ENCODE measurements around the gene KCNQ1. TPM values are rescaled to one million over a fixed set of nuclear protein-coding genes. Genes with fewer than 3 reads are reported as not detected.

Gene KCNQ1, protein sequence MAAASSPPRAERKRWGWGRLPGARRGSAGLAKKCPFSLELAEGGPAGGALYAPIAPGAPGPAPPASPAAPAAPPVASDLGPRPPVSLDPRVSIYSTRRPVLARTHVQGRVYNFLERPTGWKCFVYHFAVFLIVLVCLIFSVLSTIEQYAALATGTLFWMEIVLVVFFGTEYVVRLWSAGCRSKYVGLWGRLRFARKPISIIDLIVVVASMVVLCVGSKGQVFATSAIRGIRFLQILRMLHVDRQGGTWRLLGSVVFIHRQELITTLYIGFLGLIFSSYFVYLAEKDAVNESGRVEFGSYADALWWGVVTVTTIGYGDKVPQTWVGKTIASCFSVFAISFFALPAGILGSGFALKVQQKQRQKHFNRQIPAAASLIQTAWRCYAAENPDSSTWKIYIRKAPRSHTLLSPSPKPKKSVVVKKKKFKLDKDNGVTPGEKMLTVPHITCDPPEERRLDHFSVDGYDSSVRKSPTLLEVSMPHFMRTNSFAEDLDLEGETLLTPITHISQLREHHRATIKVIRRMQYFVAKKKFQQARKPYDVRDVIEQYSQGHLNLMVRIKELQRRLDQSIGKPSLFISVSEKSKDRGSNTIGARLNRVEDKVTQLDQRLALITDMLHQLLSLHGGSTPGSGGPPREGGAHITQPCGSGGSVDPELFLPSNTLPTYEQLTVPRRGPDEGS
- total RNA-seq = 0.05 and 1.1 TPM in 2 replicates

DNA sequence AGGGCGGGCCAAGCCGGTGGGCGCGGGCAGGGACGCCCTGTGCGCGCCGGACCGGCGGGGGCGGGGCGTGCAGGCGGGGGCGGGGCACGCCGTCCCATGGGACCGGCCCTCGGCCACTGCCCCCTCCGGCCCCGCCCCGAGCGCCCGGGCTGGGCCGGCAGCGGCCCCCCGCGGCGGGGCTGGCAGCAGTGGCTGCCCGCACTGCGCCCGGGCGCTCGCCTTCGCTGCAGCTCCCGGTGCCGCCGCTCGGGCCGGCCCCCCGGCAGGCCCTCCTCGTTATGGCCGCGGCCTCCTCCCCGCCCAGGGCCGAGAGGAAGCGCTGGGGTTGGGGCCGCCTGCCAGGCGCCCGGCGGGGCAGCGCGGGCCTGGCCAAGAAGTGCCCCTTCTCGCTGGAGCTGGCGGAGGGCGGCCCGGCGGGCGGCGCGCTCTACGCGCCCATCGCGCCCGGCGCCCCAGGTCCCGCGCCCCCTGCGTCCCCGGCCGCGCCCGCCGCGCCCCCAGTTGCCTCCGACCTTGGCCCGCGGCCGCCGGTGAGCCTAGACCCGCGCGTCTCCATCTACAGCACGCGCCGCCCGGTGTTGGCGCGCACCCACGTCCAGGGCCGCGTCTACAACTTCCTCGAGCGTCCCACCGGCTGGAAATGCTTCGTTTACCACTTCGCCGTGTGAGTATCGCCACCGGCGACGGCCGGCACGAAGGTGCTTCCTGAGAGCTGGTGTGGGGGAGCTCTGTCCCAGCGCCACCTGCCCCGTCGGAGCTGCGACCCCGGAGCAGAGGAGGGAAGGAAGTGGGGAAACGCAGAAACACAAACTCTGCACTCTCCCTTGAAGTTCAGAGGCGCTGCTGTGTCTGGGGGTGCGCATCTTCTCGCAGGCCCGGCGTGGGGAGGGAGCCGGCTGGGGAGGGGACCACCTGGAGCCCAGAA is at the start of gene KCNQ1:
Gene KCNQ1, plus strand, starts transcription at position 188 of the 925 bp plus-strand sequence. Its CDS starts 91 bp downstream, at position 279.
- no peak for DNase-seq (ENCODE audit: extremely low read depth, low read depth, low spot score)

DNA sequence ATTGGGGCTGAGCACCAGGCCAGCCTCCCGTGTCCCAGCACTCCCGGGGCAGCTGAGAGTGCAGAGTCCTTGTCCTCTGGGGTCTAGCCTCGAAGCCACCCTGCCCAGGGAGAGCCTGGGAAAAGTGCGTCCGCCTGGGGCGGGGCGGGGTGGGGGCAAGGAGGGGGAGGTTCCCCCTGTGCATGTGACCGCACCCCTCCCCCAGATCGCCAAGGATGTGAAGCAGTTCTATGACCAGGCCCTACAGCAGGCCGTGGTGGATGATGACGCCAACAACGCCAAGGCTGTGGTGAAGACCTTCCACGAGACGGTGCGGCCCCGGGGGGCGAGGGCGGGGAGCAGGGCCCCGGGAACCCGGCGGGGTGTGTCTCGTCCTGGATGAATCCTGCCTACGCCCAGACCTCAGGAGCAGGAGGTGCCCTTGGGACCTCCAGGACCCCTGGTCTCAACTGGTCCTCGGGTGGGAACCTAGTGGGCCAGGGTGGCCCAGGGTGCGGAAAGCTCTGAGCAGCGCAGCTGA is 49.5 kb upstream of the KCNQ1 start:
- no peak for DNase-seq (ENCODE audit: extremely low read depth, low read depth, low spot score)

DNA sequence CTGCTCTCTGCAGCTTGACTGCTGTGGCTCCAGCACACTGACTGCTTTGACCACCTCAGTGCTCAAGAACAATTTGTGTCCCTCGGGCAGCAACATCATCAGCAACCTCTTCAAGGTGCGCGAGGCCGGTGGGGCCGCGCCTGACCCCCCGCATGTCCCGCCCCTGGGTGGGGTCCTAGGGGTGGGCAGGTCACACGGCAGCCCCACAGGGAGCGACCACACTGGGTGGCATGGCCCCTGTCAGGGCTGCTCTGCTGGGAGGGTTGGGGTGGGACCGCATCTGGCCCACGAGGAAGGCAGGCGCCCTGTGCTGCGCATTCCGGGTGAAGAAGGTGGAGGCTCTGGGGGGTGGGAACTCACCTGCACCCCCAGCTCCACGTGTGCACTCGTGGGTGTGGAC is 49.0 kb upstream of the KCNQ1 start:
- DNase-seq (ENCODE audit: extremely low read depth, low read depth, low spot score) = no peak

DNA sequence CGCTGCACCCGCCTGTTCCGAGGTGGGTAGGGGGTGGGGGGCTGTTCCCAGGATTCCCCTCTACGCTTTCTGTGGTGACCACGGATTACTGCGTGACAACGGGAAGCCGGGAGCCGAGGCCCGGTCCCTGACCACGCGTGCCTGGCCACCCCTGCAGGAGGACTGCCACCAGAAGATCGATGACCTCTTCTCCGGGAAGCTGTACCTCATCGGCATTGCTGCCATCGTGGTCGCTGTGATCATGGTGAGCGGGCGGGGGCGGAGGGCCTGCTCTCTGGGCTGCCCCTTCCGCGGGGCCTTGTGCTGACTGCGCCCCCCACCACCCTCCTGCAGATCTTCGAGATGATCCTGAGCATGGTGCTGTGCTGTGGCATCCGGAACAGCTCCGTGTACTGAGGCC is 48.3 kb upstream of the KCNQ1 start:
- DNase-seq (ENCODE audit: extremely low read depth, low read depth, low spot score) = no peak

DNA sequence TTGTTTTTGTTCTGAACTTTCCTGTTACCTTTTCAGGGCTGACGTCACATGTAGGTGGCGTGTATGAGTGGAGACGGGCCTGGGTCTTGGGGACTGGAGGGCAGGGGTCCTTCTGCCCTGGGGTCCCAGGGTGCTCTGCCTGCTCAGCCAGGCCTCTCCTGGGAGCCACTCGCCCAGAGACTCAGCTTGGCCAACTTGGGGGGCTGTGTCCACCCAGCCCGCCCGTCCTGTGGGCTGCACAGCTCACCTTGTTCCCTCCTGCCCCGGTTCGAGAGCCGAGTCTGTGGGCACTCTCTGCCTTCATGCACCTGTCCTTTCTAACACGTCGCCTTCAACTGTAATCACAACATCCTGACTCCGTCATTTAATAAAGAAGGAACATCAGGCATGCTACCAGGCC is 47.8 kb upstream of the KCNQ1 start:
- DNase-seq (ENCODE audit: extremely low read depth, low read depth, low spot score) = no peak

DNA sequence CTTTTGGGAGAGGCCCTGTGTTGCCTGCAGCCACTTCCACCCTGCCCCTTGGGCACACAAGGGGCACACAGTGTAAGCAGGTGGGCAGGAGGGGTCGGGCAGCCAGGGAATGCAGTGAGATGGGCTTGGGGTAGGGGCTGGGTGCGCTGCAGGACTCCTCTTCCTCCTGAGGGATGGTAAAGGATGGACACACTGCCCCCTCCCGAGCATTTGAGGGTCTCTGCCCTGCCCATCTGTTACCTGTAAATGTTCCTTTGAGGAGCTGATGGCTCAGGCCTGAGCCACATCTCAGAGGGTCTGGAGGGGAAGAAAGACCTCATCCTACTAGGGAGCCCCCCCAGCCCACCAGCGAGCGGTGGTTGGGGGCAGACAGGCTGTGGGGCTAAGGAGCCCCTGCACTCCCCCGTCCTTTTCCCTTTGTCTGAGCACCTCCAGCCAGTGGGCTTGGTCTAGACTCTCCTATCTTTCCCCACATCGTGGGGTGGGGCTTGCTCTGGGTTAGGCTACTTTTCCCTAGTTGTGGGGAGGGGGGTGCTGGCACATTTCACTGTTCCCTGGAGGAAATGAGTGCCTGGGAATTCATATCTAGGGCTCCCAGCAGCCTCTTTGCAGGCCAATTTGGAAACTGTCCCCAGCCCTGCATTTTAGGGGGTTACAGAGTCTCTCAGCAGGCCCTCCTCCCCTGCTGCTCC is 46.0 kb upstream of the KCNQ1 start:
- DNase-seq (ENCODE audit: extremely low read depth, low read depth, low spot score) = no peak

DNA sequence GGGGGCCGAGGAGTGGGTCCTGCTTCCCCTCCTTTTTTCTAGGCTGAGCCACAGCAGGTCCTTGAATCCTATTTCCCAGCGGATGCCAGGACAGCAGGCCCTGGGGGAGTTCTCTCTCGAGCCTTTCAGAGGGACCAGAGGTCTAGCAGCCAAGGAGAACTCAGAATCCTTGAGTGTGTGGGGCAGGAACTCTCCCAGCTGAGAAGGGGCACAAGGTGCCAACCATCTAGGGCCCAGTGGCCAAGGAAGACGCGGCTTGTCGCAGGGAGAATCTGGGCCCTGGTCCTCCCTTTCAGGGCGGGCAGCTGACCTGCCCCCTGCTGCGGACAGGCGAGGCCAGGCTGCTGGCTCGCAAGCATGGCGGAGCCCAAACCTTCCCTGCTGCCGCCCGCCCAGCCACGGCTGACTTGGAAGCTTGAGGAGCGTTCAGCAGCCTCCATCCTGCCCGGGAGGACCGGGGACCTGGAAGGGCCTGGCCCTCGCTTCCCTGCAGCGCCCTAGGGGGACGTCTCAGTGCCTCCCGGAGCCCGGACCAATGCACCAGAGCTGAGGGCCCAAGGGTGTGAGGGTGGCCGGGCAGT is 45.2 kb upstream of the KCNQ1 start:
- DNase-seq (ENCODE audit: extremely low read depth, low read depth, low spot score) = no peak

DNA sequence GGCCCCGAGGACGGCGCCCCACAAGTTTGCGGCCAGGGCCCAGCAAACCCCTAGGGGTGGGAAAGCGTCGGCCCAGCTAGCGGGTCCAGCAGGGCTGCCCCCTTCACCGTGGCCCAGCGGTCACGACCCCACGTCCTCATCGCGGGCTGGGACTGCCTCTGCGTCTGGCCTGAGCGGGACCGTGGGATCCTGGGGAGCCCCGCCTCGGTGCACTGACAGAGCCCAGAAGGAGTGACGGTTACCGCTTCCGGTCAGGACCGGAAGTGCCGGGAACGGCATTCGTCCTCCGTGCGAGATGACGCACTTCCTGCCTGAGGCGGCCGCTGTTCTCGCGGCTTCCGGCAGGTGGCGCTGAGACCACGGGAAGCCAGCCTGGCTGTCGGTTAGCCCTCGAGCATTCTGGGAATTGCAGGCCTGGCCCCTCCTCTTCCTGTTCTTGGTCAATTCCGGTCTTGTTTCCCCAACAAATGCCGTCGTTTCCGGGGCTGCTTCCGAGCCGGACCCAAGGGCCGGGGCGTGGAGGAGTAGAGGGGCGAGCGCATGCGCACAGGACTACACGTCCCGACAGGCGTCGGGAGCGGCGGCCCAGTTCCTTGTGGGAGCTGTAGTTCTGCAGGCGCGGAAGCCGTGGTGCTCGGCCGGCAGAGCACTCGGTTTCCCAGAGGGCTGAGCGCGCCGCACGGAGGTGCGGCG is 44.6 kb upstream of the KCNQ1 start, which contains the start of gene TSSC4:
Gene TSSC4, plus strand, starts transcription at position 682 of the 693 bp plus-strand sequence. CDS start 1,884 bp downstream, outside the sequence.
- DNase-seq (ENCODE audit: extremely low read depth, low read depth, low spot score) = peak; percentile 96

DNA sequence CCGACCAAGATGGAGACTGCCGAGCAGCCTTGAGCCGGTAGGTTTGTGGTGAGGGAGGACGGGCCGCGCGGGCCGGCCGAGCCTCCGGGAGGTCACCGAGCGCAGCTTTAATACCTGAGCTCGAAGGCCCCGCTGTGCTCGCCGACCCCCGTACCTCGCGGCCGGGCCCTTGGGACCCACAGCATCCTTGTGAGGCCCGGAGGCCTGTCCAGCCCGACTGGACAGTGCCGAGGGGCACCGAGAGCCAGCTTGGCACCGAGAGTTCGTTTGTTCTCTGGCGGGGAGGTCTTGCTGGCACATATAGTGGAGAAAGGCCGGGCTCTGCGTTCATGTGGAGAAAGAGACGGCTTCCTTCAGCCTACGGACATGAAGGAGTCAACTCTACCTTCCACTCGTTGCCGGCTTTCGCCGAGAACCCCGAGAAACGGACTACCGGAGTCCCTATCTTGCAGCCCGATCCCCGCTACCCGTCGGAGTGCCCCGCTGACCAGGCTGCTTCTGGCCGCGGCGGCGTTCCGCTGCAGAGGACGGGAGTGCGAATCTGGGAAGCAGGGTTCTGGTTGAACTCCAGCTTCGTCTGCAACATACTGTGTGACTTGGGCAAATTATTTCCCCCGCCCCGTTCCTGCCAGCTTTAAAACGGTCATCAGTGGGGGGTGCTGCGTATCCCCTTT is 43.9 kb upstream of the KCNQ1 start:
- DNase-seq (ENCODE audit: extremely low read depth, low read depth, low spot score) = no peak

DNA sequence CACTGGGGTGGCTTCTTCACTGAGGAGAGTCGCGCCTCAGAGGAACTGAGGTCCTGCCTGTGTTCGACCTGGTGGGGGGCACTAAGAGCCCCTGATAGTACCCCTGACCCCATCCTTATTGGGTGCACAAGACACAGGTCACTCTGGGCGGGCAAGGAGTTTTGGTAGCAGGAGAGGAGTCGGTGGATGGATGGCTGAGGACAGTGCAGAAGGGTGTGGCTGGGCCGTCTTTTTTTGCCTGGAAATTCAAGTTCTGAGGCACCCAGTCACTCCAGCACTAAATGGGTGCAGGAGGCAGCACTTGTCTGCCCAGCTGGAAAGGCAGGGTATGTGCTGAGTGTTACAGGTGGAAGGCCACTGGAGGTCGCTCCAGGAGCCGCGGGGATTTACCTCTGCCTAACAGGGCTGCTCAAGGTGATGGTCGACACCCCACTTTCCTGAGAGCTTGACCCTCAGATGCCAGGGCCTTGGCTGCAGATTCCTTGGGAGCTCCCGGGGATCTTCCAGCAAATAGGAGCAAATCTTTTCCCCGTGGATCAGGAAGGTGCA is 43.3 kb upstream of the KCNQ1 start:
- no peak for DNase-seq (ENCODE audit: extremely low read depth, low read depth, low spot score)

DNA sequence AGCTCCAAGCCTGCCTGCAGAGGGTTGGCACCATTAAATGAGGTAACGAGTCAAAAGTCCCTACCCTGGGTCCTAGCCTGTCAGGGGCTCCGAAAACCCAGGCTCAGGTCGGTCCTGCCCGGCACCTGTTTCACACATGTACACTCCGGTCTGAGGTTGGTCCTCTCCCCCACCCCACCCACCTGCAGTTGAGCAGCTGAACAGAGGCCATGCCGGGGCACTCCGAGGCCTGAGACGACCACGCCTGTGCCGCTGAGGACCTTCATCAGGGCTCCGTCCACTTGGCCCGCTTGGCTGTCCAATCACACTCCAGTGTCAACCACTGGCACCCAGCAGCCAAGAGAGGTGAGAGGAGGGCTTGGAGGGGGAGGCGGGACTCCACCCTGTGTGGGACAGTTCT is 42.7 kb upstream of the KCNQ1 start:
- no peak for DNase-seq (ENCODE audit: extremely low read depth, low read depth, low spot score)

DNA sequence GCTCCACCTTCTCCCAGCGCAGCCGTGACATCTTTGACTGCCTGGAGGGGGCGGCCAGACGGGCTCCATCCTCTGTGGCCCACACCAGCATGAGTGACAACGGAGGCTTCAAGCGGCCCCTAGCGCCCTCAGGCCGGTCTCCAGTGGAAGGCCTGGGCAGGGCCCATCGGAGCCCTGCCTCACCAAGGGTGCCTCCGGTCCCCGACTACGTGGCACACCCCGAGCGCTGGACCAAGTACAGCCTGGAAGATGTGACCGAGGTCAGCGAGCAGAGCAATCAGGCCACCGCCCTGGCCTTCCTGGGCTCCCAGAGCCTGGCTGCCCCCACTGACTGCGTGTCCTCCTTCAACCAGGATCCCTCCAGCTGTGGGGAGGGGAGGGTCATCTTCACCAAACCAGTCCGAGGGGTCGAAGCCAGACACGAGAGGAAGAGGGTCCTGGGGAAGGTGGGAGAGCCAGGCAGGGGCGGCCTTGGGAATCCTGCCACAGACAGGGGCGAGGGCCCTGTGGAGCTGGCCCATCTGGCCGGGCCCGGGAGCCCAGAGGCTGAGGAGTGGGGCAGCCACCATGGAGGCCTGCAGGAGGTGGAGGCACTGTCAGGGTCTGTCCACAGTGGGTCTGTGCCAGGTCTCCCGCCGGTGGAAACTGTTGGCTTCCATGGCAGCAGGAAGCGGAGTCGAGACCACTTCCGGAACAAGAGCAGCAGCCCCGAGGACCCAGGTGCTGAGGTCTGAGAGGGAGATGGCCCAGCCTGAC is 41.7 kb upstream of the KCNQ1 start:
- DNase-seq (ENCODE audit: extremely low read depth, low read depth, low spot score) = no peak

DNA sequence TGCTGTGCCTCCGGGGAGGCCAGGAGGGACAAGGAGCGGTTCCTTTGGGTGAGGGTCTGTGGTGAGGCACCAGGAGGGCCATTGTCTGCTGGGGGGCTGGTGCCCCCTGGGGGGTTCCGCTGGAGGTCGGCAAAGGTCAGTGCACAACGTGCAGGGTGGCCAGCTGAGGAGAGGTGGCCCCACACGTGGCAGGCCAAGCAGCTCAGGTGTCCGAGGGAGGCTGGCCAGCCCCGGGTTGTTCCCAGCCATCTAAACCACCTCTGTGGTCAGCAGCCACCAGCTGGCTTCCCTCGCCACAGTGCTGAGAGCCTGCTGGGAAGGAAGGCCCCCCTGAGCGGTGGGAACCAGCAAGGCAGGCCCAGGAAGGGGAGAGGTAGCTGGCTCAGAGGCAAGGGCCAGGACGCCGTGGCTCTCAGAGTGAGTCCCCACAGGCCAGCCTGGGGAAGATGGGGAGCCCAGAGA is 40.0 kb upstream of the KCNQ1 start:
- no peak for DNase-seq (ENCODE audit: extremely low read depth, low read depth, low spot score)

DNA sequence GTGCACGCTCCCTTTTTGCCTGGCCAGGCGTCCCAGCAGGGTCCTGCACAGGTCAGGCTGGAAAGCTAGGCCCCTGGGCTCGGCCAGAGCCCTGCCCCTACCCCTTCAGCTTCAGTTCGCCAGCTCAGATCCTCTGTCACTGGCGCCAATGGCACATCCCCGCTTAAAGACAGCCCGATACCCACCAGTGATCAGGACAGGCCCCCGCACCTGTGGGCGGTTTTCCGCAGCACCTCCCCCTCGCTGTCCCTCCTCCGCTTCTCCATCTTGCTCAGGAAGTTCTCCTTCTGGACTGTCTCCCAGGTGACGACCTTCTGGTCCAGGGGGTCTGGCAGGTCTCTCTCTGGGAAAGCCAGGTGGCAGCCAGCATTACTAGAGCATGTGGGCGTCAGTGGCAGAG is 38.4 kb upstream of the KCNQ1 start:
- DNase-seq (ENCODE audit: extremely low read depth, low read depth, low spot score) = no peak

DNA sequence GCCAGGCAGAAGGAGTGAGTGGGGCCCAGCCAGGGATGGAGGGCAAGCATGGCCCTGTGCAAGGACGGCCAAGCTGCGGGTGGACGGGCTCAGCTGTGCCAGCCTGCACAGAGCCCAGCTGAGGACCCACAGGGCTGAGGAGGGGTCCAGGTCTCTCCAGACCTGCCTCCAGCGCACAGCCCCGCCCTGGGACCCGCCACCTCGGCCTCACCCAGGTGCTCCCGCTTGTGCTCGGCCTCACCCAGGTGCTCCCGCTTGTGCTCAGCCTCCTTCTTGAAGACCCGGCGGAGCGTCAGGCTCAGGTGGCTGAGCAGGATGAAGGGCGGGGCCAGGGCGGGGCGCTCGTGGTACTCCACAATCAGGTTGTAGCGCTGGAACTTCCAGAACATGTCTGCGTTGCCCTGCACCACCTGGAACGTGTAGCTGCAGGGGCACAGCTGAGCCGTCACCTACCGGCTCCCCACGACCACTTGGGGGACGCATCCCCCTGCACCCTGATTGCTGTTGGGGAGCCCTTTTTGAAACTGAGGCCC is 37.9 kb upstream of the KCNQ1 start:
- DNase-seq (ENCODE audit: extremely low read depth, low read depth, low spot score) = no peak

DNA sequence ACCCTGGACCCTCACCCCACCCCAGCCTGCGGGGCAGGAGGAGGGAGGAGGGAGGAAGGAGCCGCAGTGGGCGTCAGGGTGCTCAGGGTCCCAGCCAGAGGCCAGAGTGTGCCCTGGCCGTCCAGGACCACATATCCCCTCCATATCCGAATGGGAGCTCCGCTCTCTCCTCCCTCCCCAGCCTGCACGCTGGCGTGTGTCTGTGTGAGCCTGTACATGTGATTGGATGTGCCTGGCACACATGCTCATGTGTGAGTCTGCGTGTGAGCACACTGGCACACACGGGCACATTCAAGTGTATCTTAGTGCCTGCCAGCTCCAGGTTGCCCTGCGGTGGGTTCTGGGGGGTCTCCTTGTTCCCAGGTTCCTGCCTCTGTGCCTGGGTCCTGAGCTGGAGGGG is 36.1 kb upstream of the KCNQ1 start:
- DNase-seq (ENCODE audit: extremely low read depth, low read depth, low spot score) = no peak

DNA sequence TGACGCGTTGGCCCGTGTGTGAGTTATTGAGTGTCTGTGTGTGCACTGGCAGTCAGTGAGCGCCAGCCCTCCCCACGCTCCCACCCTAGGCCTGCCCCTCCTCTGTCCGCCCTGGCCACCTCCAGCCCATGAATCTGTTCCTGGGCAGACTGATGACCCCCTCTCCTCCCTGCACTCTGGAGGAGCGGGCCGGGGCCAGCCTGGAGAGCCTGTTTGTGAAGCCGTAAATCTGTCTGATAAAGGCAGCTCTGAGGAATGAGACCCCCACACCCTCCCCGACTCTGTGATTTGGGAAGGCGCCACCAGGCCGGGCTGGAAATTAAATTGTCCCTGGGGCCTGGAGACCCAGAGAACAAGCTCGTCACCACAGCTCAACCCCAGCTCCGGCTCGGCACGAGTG is 35.7 kb upstream of the KCNQ1 start:
- DNase-seq (ENCODE audit: extremely low read depth, low read depth, low spot score) = no peak
